Stimulated activated CD8-positive, alpha-beta memory T cell treated with anti-CD3 and anti-CD28 coated beads, Interleukin-7, amount 100 ng/mL, for 4 hours (primary cell): ENCODE measurements around the gene SCN8A.
"Not testable (repeated sequence)": the region's sequence is repeated elsewhere in the genome, so short reads cannot be mapped to it uniquely, and the experiment has no call there.

Experiments used
- DNase-seq, 2 donors: peaks; one replicate each; pipeline ENCODE4 v3.0.0-alpha.2; 2020; ENCODE audit warnings: low read depth in 2 of 2

Gene SCN8A

GRCh38 chr12:51622564-51622963 is 31.5 kb downstream of the SCN8A start:
- no peak for DNase-seq

GRCh38 chr12:51625370-51625769 is 34.3 kb downstream of the SCN8A start:
- DNase-seq: no peak

GRCh38 chr12:51626115-51626514 is 35.1 kb downstream of the SCN8A start:
- no peak for DNase-seq

GRCh38 chr12:51626629-51627028 is 35.6 kb downstream of the SCN8A start:
- no peak for DNase-seq

GRCh38 chr12:51630256-51630880 is 39.3 kb downstream of the SCN8A start:
- DNase-seq: no peak

GRCh38 chr12:51630986-51631385 is 40.0 kb downstream of the SCN8A start:
- no peak for DNase-seq

- DNase-seq: no peak
Measured at GRCh38 chr12:51631591-51631990, 40.6 kb downstream of the SCN8A start.

GRCh38 chr12:51632623-51633022 is 41.6 kb downstream of the SCN8A start:
- DNase-seq: no peak

GRCh38 chr12:51635346-51635745 is 44.3 kb downstream of the SCN8A start:
- no peak for DNase-seq

- no peak for DNase-seq
Measured at GRCh38 chr12:51636581-51636980, 45.5 kb downstream of the SCN8A start.

GRCh38 chr12:51636986-51637385 is 46.0 kb downstream of the SCN8A start:
- no peak for DNase-seq

GRCh38 chr12:51639361-51639760 is 48.3 kb downstream of the SCN8A start:
- DNase-seq: no peak

- DNase-seq: no peak
Measured at GRCh38 chr12:51642286-51642685, 51.3 kb downstream of the SCN8A start.

GRCh38 chr12:51643951-51644350 is 52.9 kb downstream of the SCN8A start:
- no peak for DNase-seq

GRCh38 chr12:51644691-51645090 is 53.7 kb downstream of the SCN8A start:
- not testable (repeated sequence) for DNase-seq

GRCh38 chr12:51645961-51646360 is 54.9 kb downstream of the SCN8A start:
- DNase-seq: no peak

- DNase-seq: no peak
Measured at GRCh38 chr12:51647647-51648046, 56.6 kb downstream of the SCN8A start.

GRCh38 chr12:51653431-51653830 is 62.4 kb downstream of the SCN8A start:
- DNase-seq: no peak

GRCh38 chr12:51661199-51661598 is 70.2 kb downstream of the SCN8A start:
- DNase-seq: no peak

GRCh38 chr12:51661836-51662235 is 70.8 kb downstream of the SCN8A start:
- DNase-seq: no peak

- no peak for DNase-seq
Measured at GRCh38 chr12:51662728-51663154, 71.7 kb downstream of the SCN8A start.

GRCh38 chr12:51663390-51663789 is 72.4 kb downstream of the SCN8A start:
- no peak for DNase-seq

- DNase-seq: no peak
Measured at GRCh38 chr12:51666696-51667095, 75.7 kb downstream of the SCN8A start.

- no peak for DNase-seq
Measured at GRCh38 chr12:51667269-51667668, 76.2 kb downstream of the SCN8A start.
